H1 (cell line): ENCODE data around the gene ASXL1.

ENCODE experiments used
- CHD2 ChIP-seq: IDR thresholded peaks from 2 replicates; pipeline ENCODE4 v1.6.1; 2012; ENCODE audit warnings: low read length, improper control_type of control experiment
- EGR1 ChIP-seq: IDR thresholded peaks from 2 replicates; pipeline ENCODE4 v1.6.1; 2011; ENCODE audit warnings: low read depth, low read length, borderline replicate concordance
- SIX5 ChIP-seq: IDR thresholded peaks from 2 replicates; pipeline ENCODE4 v1.6.1; 2011; ENCODE audit warnings: mild to moderate bottlenecking, low read depth, low read length
- YY1 ChIP-seq: IDR thresholded peaks from 2 replicates; pipeline ENCODE4 v1.6.1; 2011; ENCODE audit warnings: low read depth, mild to moderate bottlenecking, low read length

DNA sequence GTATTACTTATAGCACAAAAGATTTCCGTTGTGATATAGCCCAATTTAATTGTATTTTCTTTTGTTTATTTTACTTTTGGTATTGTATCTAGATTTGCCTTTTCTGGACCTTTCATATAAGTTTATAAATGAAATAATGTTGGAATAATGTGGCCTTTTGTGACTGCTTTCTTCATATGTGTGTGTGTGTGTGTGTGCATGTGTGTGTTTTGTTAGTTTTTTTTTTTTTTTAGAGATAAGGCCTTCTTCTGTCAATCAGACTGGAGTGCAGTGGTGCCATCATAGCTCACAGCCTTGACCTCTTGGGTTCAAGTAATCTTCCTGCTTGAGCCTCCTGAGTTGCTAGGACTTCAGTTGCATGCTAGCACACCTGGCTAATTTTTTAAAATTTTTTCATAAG is 37.8 kb upstream of the ASXL1 start:
- TF ChIP-seq YY1 = no peak
- no peak for TF ChIP-seq CHD2
- TF ChIP-seq SIX5 = no peak
- no peak for TF ChIP-seq EGR1
